ENCODE data around the gene FGFR2. TPM values are rescaled to one million over a fixed set of nuclear protein-coding genes. Genes with fewer than 3 reads are reported as not detected.

The FGFR2 gene
- total RNA-seq, 2 donors from 2014 or later, result 56.0 to 78.1 TPM

- WGBS, 2 donors, result 28 to 55% methylated on average over 9 of the region's 9 CpGs
- no peaks in the 10 kb centered on the region for H3K9me3 ChIP-seq
- intact Hi-C loops (cut with DNase I), result no loop called here
- ATAC-seq (no peak), DNase-seq (no peak)
- peaks cover 18% of the 10 kb centered on the region for H3K4me1 ChIP-seq
- peaks cover 0 to 12% of the 10 kb centered on the region in 2 donors for H3K27me3 ChIP-seq
- H3K4me3 ChIP-seq, result no peak overlapping the region
- no peak overlapping the region for H3K27ac ChIP-seq
- no peak for TF ChIP-seq CTCF (IDR thresholded peaks at IDR 0.05)
- no peak for TF ChIP-seq POLR2A (IDR thresholded peaks at IDR 0.05)
- no peaks in the 10 kb centered on the region for H3K36me3 ChIP-seq (replicated peaks in 1 of 2; ENCODE audit: insufficient read depth in 1 of 2, low read depth in 2 of 2)
These were observed 2.4 kb upstream of the FGFR2 start for GRCh38 chr10:121600611-121601010.

GRCh38 chr10:121599947-121600346, 1.7 kb upstream of the FGFR2 start:
- Histone ChIP-seq H3K9me3 (no peaks in the 10 kb centered on the region), H3K4me1 (peaks cover 18% of the 10 kb centered on the region), H3K4me3 (no peak overlapping the region), H3K27ac (no peak overlapping the region), H3K27me3 (peaks cover 0 to 12% of the 10 kb centered on the region in 2 donors), H3K36me3 (replicated peaks in 1 of 2; ENCODE audit: insufficient read depth in 1 of 2, low read depth in 2 of 2) (no peaks in the 10 kb centered on the region)
- intact Hi-C loops (cut with DNase I), result no loop called here
- WGBS, 2 donors, result 53 to 55% methylated on average over 8 of the region's 8 CpGs
- TF ChIP-seq POLR2A (IDR thresholded peaks at IDR 0.05) (no peak), CTCF (IDR thresholded peaks at IDR 0.05) (no peak)
- ATAC-seq (no peak), DNase-seq (no peak)

- intact Hi-C loops (cut with DNase I), result no loop called here
- peak overlapping the region; percentile 32 to 77 (median 68) for H3K27ac ChIP-seq
- ATAC-seq, result peak; percentile 6
- peaks cover 20% of the 10 kb centered on the region for H3K4me1 ChIP-seq
- peak overlapping the region; percentile 13 to 30 for H3K4me3 ChIP-seq
- WGBS, 2 donors, result 1 to 9% methylated on average over 15 to 77 of the region's 77 CpGs
- peaks cover 0 to 12% of the 10 kb centered on the region in 2 donors for H3K27me3 ChIP-seq
- no peaks in the 10 kb centered on the region for H3K36me3 ChIP-seq (replicated peaks in 1 of 2; ENCODE audit: insufficient read depth in 1 of 2, low read depth in 2 of 2)
- peak in 1 of 4 donors; percentile 22 for DNase-seq
- H3K9me3 ChIP-seq, result no peaks in the 10 kb centered on the region
- no peak for TF ChIP-seq CTCF (IDR thresholded peaks at IDR 0.05)
- no peak for TF ChIP-seq POLR2A (IDR thresholded peaks at IDR 0.05)
These were observed 561 bp downstream of the FGFR2 start for GRCh38 chr10:121597504-121598262.

- no peaks in the 10 kb centered on the region for H3K9me3 ChIP-seq
- H3K36me3 ChIP-seq (replicated peaks in 1 of 2; ENCODE audit: insufficient read depth in 1 of 2, low read depth in 2 of 2), result no peaks in the 10 kb centered on the region
- peak; percentile 13 for ATAC-seq
- H3K4me3 ChIP-seq, result peak overlapping the region; percentile 10 to 30
- H3K4me1 ChIP-seq, result peaks cover 26% of the 10 kb centered on the region
- intact Hi-C loops (cut with DNase I), result no loop called here
- TF ChIP-seq POLR2A (IDR thresholded peaks at IDR 0.05) (no peak), CTCF (IDR thresholded peaks at IDR 0.05) (peak in 1 of 7 experiments; percentile 20)
- peak; percentile 22 to 48 (median 40) for DNase-seq
- WGBS, 2 donors, result 4 to 15% methylated on average over 32 to 54 of the region's 54 CpGs
- H3K27me3 ChIP-seq, result peaks cover 0 to 12% of the 10 kb centered on the region in 2 donors
- H3K27ac ChIP-seq, result peak overlapping the region in 3 of 4 donors; percentile 67 to 77 (median 68)
These were observed 1.3 kb downstream of the FGFR2 start for GRCh38 chr10:121596689-121597503.
